A673 (cell line): ENCODE measurements around the gene ACAP1. TPM values are rescaled to one million over a fixed set of nuclear protein-coding genes. Genes with fewer than 3 reads are reported as not detected.

Experiments
- BruUV-seq: library from RNA; stranded (reverse); fragments of 400-500 nt; replicated peaks from 2 replicates; lab custom pipeline; 2021; lab: Mats Ljungman, UMichigan
- CTCF ChIA-PET: fragments of 300-600 bp; sonication (Branson Sonifier 250); formaldehyde crosslinking; loops from one replicate; lab custom pipeline; 2022; ENCODE audit warnings: antibody characterized with exemption; lab: Charles Lee
- POLR2A ChIA-PET: fragments of 300-600 bp; sonication (Branson Sonifier 250); formaldehyde crosslinking; loops from one replicate; lab custom pipeline; 2022; ENCODE audit warnings: antibody characterized with exemption; ENCODE audit not compliant: low non-redundant PET; lab: Charles Lee
- DNase-seq: peaks from one replicate; pipeline ENCODE4 v3.0.0-alpha.2; 2015; ENCODE audit warnings: low spot score
- H3K27ac ChIP-seq: fragments of 200-600 bp; sonication (generic); 2 replicates; pipeline ENCODE4 v1.5.1; 2016; ENCODE audit warnings: mixed run types, low read depth, mild to moderate bottlenecking, mixed read lengths, antibody characterized with exemption, low read length; ENCODE audit not compliant: poor library complexity, severe bottlenecking
- H3K27me3 ChIP-seq: fragments of 200-600 bp; sonication (generic); replicated peaks from 2 replicates; pipeline ENCODE4 v1.6.1; 2017; ENCODE audit warnings: mixed run types, low read depth, mild to moderate bottlenecking, mixed read lengths, antibody characterized with exemption, low read length; ENCODE audit not compliant: insufficient read depth, poor library complexity
- H3K36me3 ChIP-seq: fragments of 200-600 bp; sonication (generic); 2 replicates; pipeline ENCODE4 v1.6.1; 2016; ENCODE audit warnings: mixed run types, mild to moderate bottlenecking, mixed read lengths, antibody characterized with exemption, low read length; ENCODE audit not compliant: insufficient read depth, poor library complexity, severe bottlenecking
- H3K4me1 ChIP-seq: fragments of 200-600 bp; sonication (generic); 2 replicates; pipeline ENCODE4 v1.6.1; 2017; ENCODE audit warnings: mixed run types, mild to moderate bottlenecking, mixed read lengths, antibody characterized with exemption, low read length; ENCODE audit not compliant: insufficient read depth, poor library complexity, severe bottlenecking
- H3K4me3 ChIP-seq: fragments of 200-600 bp; sonication (generic); 2 replicates; pipeline ENCODE4 v1.5.1; 2016; ENCODE audit warnings: low read depth, mixed run types, mild to moderate bottlenecking, mixed read lengths, low read length; ENCODE audit not compliant: poor library complexity, severe bottlenecking
- H3K9me3 ChIP-seq: fragments of 200-600 bp; sonication (generic); 2 replicates; pipeline ENCODE4 v1.6.1; 2016; ENCODE audit warnings: mixed run types, low read depth, mild to moderate bottlenecking, mixed read lengths, antibody characterized with exemption, low read length; ENCODE audit not compliant: poor library complexity, severe bottlenecking
- EZH2 ChIP-seq: fragments of 200-600 bp; sonication (generic); IDR thresholded peaks from 2 replicates; pipeline ENCODE4 v1.6.1; 2017; ENCODE audit warnings: borderline replicate concordance, low read depth, mild to moderate bottlenecking, mixed read lengths, antibody characterized with exemption, low read length; ENCODE audit not compliant: poor library complexity, severe bottlenecking
- intact Hi-C: fragments of 100-400 bp; cut with micrococcal nuclease; formaldehyde crosslinking; loops from one replicate; pipeline ENCODE4 v1.10.0; 2022; ENCODE audit not compliant: unreplicated experiment
- total RNA-seq: library from RNA; stranded (reverse); gene quantifications from 2 replicates; pipeline ENCODE4 v1.2.3, GENCODE V29; 2021
- TF ChIP-seq, protein P1 (sequence below): fragments of 300-800, 200-600 bp; sonication (generic); conservative IDR thresholded peaks from 2 replicates; pipeline ENCODE4 v1.5.1; 2017; ENCODE audit warnings: low read depth, mild to moderate bottlenecking, antibody characterized with exemption, low read length, moderate library complexity, mixed read lengths

Gene ACAP1
- total RNA-seq, 1 experiment from 2014 or later: 1.1 TPM

DNA sequence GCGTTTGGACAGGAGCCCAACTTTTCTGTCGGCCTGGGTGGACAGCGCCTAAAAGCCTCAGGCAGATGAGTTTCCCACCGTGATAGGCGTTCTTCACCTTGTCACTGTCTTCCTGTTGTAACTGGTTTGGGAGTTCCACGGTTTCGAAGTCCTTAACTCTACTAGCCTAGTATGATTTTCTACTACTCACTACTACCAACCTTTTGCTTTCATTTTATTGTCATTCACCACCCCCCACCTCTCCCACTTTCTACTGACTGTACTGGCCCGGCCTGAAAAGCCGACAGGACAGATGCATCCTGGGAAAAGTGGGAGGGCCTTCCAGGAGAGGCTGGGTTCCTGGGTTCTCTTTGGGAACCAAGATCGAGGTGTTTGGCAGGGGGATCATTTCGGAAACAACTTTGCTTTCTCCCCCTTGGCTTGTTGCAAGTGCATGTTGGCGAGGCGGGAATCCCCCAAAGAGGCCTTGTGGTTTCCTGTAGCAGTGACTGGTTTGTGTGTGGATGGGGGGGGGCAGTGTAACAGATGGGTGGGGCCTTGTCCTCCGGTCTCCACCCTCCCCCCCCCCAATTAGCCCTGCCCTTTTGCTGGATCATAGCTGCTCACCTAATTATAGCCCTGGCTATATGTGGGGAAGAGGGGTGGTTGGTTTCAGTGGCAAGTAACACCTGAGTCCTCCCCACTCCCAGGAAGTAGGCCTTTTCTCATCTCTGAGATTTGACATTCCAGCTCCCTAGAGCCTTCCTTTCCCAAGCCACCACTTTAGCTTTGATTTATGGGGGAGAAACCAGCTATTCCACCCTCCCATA is 27.5 kb upstream of the ACAP1 start:
- no peaks in the 10 kb centered on the region for H3K9me3 ChIP-seq
- DNase-seq: peak; percentile 93
- intact Hi-C loops: loop anchor here (5.0 kb wide), 1 partner anchor 57 kb away; the partner anchor contains the start of genes CTDNEP1 and ELP5
- ChIA-PET POLR2A (no interaction called here), CTCF (interaction anchor here (0.6 kb wide), 1 partner anchor 66 kb away, joined by 5 read pairs; the partner anchor contains the start of gene GABARAP)
- TF ChIP-seq EZH2: no peak
- TF ChIP-seq, protein P1, sequence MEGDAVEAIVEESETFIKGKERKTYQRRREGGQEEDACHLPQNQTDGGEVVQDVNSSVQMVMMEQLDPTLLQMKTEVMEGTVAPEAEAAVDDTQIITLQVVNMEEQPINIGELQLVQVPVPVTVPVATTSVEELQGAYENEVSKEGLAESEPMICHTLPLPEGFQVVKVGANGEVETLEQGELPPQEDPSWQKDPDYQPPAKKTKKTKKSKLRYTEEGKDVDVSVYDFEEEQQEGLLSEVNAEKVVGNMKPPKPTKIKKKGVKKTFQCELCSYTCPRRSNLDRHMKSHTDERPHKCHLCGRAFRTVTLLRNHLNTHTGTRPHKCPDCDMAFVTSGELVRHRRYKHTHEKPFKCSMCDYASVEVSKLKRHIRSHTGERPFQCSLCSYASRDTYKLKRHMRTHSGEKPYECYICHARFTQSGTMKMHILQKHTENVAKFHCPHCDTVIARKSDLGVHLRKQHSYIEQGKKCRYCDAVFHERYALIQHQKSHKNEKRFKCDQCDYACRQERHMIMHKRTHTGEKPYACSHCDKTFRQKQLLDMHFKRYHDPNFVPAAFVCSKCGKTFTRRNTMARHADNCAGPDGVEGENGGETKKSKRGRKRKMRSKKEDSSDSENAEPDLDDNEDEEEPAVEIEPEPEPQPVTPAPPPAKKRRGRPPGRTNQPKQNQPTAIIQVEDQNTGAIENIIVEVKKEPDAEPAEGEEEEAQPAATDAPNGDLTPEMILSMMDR: no peak
- H3K27ac ChIP-seq: peak overlapping the region; percentile 99
- H3K4me1 ChIP-seq: peaks cover 23% of the 10 kb centered on the region
- no peaks in the 10 kb centered on the region for H3K27me3 ChIP-seq
- peak overlapping the region; percentile 94 for H3K4me3 ChIP-seq
- BruUV-seq: TSS peak; percentile 73
- H3K36me3 ChIP-seq: peaks cover 45% of the 10 kb centered on the region

DNA sequence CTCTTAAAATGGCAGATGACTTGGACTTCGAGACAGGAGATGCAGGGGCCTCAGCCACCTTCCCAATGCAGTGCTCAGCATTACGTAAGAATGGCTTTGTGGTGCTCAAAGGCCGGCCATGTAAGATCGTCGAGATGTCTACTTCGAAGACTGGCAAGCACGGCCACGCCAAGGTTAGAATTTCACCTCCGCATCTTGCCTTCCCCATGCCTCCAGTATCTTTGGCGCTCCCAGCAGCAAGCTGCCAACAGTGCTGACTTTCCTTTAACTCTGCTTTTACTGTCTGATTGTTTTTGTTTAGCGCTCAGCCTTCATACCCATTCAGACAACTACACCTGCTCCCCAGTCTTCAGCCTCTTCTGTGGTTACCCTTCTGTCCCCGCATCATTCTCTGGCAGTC is 26.7 kb upstream of the ACAP1 start:
- Histone ChIP-seq H3K36me3 (peaks cover 47% of the 10 kb centered on the region), H3K9me3 (no peaks in the 10 kb centered on the region), H3K4me3 (peak overlapping the region; percentile 94), H3K27me3 (no peaks in the 10 kb centered on the region), H3K4me1 (peaks cover 24% of the 10 kb centered on the region), H3K27ac (peak overlapping the region; percentile 32)
- TF ChIP-seq, protein P1: no peak
- no peak for TF ChIP-seq EZH2
- intact Hi-C loops: loop anchor here (5.0 kb wide), 1 partner anchor 57 kb away; the partner anchor contains the start of genes CTDNEP1 and ELP5
- no TSS peak for BruUV-seq
- no peak for DNase-seq
- POLR2A ChIA-PET: no interaction called here
- CTCF ChIA-PET: interaction anchor here (0.6 kb wide), 1 partner anchor 67 kb away, joined by 5 read pairs; the partner anchor contains the start of gene GABARAP

DNA sequence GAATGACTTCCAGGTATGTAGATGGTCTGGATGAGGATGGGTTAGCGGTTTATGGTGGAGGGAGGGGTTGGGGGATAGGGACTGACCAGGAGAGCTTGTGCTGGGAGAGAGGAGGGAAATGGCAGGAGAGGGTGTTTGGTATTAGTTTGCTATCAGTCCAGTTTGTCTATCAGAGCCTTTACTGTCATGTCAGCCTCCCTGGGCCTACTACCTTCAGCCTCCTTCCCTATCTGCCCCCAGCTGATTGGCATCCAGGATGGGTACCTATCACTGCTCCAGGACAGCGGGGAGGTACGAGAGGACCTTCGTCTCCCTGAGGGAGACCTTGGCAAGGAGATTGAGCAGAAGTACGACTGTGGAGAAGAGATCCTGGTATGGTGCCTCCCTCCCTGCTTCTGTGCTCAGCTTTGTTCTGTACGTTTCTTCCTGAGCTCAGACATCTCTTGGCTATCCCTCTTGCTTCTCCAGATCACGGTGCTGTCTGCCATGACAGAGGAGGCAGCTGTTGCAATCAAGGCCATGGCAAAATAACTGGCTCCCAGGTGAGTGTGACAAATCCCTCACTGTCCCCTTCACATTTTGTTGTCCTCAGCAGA is 25.1 kb upstream of the ACAP1 start:
- TSS peak; percentile 52 for BruUV-seq
- ChIA-PET CTCF (no interaction called here), POLR2A (no interaction called here)
- TF ChIP-seq EZH2: no peak
- TF ChIP-seq, protein P1: no peak
- DNase-seq: no peak
- peaks cover 53% of the 10 kb centered on the region for H3K36me3 ChIP-seq
- H3K27me3 ChIP-seq: no peaks in the 10 kb centered on the region
- intact Hi-C loops: no loop called here
- H3K9me3 ChIP-seq: no peaks in the 10 kb centered on the region
- no peak overlapping the region for H3K27ac ChIP-seq
- H3K4me3 ChIP-seq: no peak overlapping the region
- peaks cover 28% of the 10 kb centered on the region for H3K4me1 ChIP-seq
